Sigmoid colon (tissue), 7 donors: ENCODE results near the gene FSD1. TPM values are rescaled to one million over a fixed set of nuclear protein-coding genes. Genes with fewer than 3 reads are reported as not detected.

Experiments used
- DNase-seq: peaks from one replicate; pipeline ENCODE4 v3.0.0-alpha.2; 2019
- H3K27ac ChIP-seq, 4 donors: fragments of 200-600 bp; sonication (generic); one replicate each; pipeline ENCODE4 v1.5.1; 2016 to 2019; ENCODE audit warnings: mild to moderate bottlenecking in 1 of 4
- H3K27me3 ChIP-seq, 3 donors: fragments of 200-600 bp; sonication (generic); one replicate each; pipeline ENCODE4 v1.5.1; 2019; ENCODE audit warnings: mild to moderate bottlenecking in 1 of 3
- H3K36me3 ChIP-seq, 4 donors: fragments of 200-600 bp; sonication (generic); one replicate each; pipeline ENCODE4 v1.5.1; 2016 to 2019
- H3K4me1 ChIP-seq, 4 donors: fragments of 200-600 bp; sonication (generic); one replicate each; pipeline ENCODE4 v1.5.1; 2017 to 2019
- H3K4me3 ChIP-seq, 4 donors: fragments of 200-600 bp; sonication (generic); one replicate each; pipeline ENCODE4 v1.5.1; 2017 to 2019; ENCODE audit warnings: mild to moderate bottlenecking in 2 of 4, moderate library complexity in 1 of 4
- H3K9me3 ChIP-seq, 4 donors: fragments of 200-600 bp in 3 of 4; sonication (generic) in 3 of 4; one replicate each; pipeline versions ENCODE4 v1.5.1 to v1.6.1; 2013 to 2019
- CTCF ChIP-seq, 4 experiments: fragments of 450-650 bp in 3 of 4; fragments of 200-600 bp in 1 of 4; IDR thresholded peaks; one replicate each; pipeline ENCODE4 v1.5.1; 2016 to 2019; ENCODE audit warnings: antibody characterized with exemption in 4 of 4, mild to moderate bottlenecking in 3 of 4, moderate library complexity in 2 of 4
- EP300 ChIP-seq, 4 donors: sonication (generic); formaldehyde crosslinking; IDR thresholded peaks; one replicate each; pipeline ENCODE4 v1.6.1; 2017; ENCODE audit warnings: antibody characterized with exemption in 4 of 4
- POLR2A ChIP-seq, 2 donors: fragments of 450-650 bp; IDR thresholded peaks; one replicate each; pipeline ENCODE4 v1.6.1; 2016; ENCODE audit warnings: antibody characterized with exemption in 2 of 2, mild to moderate bottlenecking in 2 of 2, moderate library complexity in 2 of 2
- POLR2AphosphoS5 ChIP-seq, 4 donors: sonication (generic); formaldehyde crosslinking; IDR thresholded peaks; one replicate each; pipeline ENCODE4 v1.6.1; 2017; ENCODE audit warnings: antibody characterized with exemption in 4 of 4
- WGBS, 2 donors: extraction: QIAGEN DNeasy Blood & Tissue Kit; methylation state at CpG; one replicate each; pipeline ENCODE4 v1.1.7; 2013; 5-methylcytosine and 5-hydroxymethylcytosine counted together
- intact Hi-C: fragments of 100-400 bp; cut with DNase I; formaldehyde crosslinking; loops from one replicate; pipeline ENCODE4 v1.15.1; 2023
- polyA plus RNA-seq, 3 donors: library from polyadenylated mRNA; stranded (reverse); fragments of 200-250 nt; gene quantifications; one replicate each; pipeline ENCODE4 v1.2.3, GENCODE V29; 2013
- total RNA-seq, 4 donors: library from RNA; depleted of rRNA; stranded (reverse); fragments of >200 nt; gene quantifications; one replicate each; pipeline ENCODE4 v1.1.0, GENCODE V29; 2016
- donor health status: healthy with polysubstance abuse.
- donor health status: Bipolar disorder and iron deficiency.
- donor health status: healthy.

Gene FSD1
- total RNA-seq (1 to 10 TPM in 2 of 4 donors, not detected in 2; 1.1 to 1.5 TPM), polyA plus RNA-seq (1 to 10 TPM in 2 of 3 donors, not detected in 1; 1.6 to 2.6 TPM)

- H3K36me3 ChIP-seq, result no peaks in the 10 kb centered on the region
- peaks cover 0 to 10% (median 4%) of the 10 kb centered on the region in 4 donors for H3K4me1 ChIP-seq
- intact Hi-C loops, result no loop called here
- peak within 1 kb of the TSS in 3 of 4 donors; percentile 16 to 38 (median 37) for H3K4me3 ChIP-seq
- H3K27me3 ChIP-seq, result peaks cover 0 to 23% (median 22%) of the 10 kb centered on the region in 3 donors
- WGBS, 2 donors, result 7 to 8% methylated on average over 63 of the region's 63 CpGs
- no peak for DNase-seq
- TF ChIP-seq EP300 (IDR thresholded peaks at IDR 0.05) (no peak), POLR2A (IDR thresholded peaks at IDR 0.05) (no peak), CTCF (IDR thresholded peaks at IDR 0.05) (no peak), POLR2AphosphoS5 (IDR thresholded peaks at IDR 0.05) (no peak)
- H3K9me3 ChIP-seq, result no peaks in the 10 kb centered on the region
- H3K27ac ChIP-seq, result no peak within 1 kb of the TSS
These were observed at the start of gene FSD1 for GRCh38 chr19:4304538-4305256. Gene FSD1, plus strand, starts transcription at chr19:4304598. Its CDS starts 149 bp downstream, at chr19:4304747.

GRCh38 chr19:4256563-4256962 is 47.8 kb upstream of the FSD1 start:
- H3K36me3 ChIP-seq, result peaks cover 20 to 100% (median 73%) of the 10 kb centered on the region in 4 donors

GRCh38 chr19:4257025-4257424 is 47.4 kb upstream of the FSD1 start:
- DNase-seq, result no peak
- H3K9me3 ChIP-seq, result peaks cover 0 to 3% (median 0%) of the 10 kb centered on the region in 4 donors
- H3K4me1 ChIP-seq, result no peaks in the 10 kb centered on the region
- intact Hi-C loops, result no loop called here
- peaks cover 20 to 100% (median 71%) of the 10 kb centered on the region in 4 donors for H3K36me3 ChIP-seq
- TF ChIP-seq POLR2AphosphoS5 (IDR thresholded peaks at IDR 0.05) (no peak), EP300 (IDR thresholded peaks at IDR 0.05) (no peak), POLR2A (IDR thresholded peaks at IDR 0.05) (no peak), CTCF (IDR thresholded peaks at IDR 0.05) (no peak)
- H3K27me3 ChIP-seq, result no peaks in the 10 kb centered on the region
- H3K27ac ChIP-seq, result no peak overlapping the region
- WGBS, 2 donors, result 91 to 98% methylated on average over 6 of the region's 6 CpGs
- no peak overlapping the region for H3K4me3 ChIP-seq

More at GRCh38 chr19:4256563-4256962, 47.8 kb upstream of the FSD1 start:
- Histone ChIP-seq H3K4me1 (no peaks in the 10 kb centered on the region), H3K27me3 (no peaks in the 10 kb centered on the region), H3K9me3 (peaks cover 0 to 3% (median 0%) of the 10 kb centered on the region in 4 donors), H3K4me3 (no peak overlapping the region), H3K27ac (no peak overlapping the region)
- no peak for DNase-seq
- 96 to 99% methylated on average over 4 of the region's 4 CpGs for WGBS, 2 donors
- intact Hi-C loops, result no loop called here
- TF ChIP-seq POLR2A (IDR thresholded peaks at IDR 0.05) (no peak), CTCF (IDR thresholded peaks at IDR 0.05) (no peak), EP300 (IDR thresholded peaks at IDR 0.05) (no peak), POLR2AphosphoS5 (IDR thresholded peaks at IDR 0.05) (no peak)

- H3K4me3 ChIP-seq, result no peak overlapping the region
- H3K27ac ChIP-seq, result no peak overlapping the region
- WGBS, 2 donors, result 95 to 96% methylated on average over 28 of the region's 28 CpGs
- intact Hi-C loops, result no loop called here
- no peaks in the 10 kb centered on the region for H3K27me3 ChIP-seq
- DNase-seq, result no peak
- TF ChIP-seq POLR2AphosphoS5 (IDR thresholded peaks at IDR 0.05) (no peak), CTCF (IDR thresholded peaks at IDR 0.05) (no peak), POLR2A (IDR thresholded peaks at IDR 0.05) (no peak), EP300 (IDR thresholded peaks at IDR 0.05) (no peak)
- H3K4me1 ChIP-seq, result no peaks in the 10 kb centered on the region
- H3K36me3 ChIP-seq, result peaks cover 14 to 100% (median 70%) of the 10 kb centered on the region in 4 donors
- H3K9me3 ChIP-seq, result peaks cover 0 to 3% (median 0%) of the 10 kb centered on the region in 4 donors
These were observed 46.2 kb upstream of the FSD1 start for GRCh38 chr19:4258181-4258580.
